ENCODE measurements around the gene GOLGA8M.
"Not testable (repeated sequence)": the region's sequence is repeated elsewhere in the genome, so short reads cannot be mapped to it uniquely, and the experiment has no call there.

GOLGA8M gene

GRCh38 chr15:28656018-28656360 lies 56.2 kb downstream of the GOLGA8M start:
- not testable (repeated sequence) for DNase-seq (ENCODE audit: low read depth)

GRCh38 chr15:28655329-28656017 lies 56.7 kb downstream of the GOLGA8M start:
- DNase-seq (ENCODE audit: low read depth): not testable (repeated sequence)

- not testable (repeated sequence) for DNase-seq (ENCODE audit: low read depth)
Measured at GRCh38 chr15:28654194-28654593, 58.0 kb downstream of the GOLGA8M start.

GRCh38 chr15:28652538-28652937 lies 59.7 kb downstream of the GOLGA8M start:
- DNase-seq (ENCODE audit: low read depth): not testable (repeated sequence)
